Mucosa of stomach (tissue), 1 donor: ENCODE results near the gene SMIM20.
A peak's percentile ranks its signal among the peaks of the same experiment; 100 is the strongest.
"Not testable (repeated sequence)": the region's sequence is repeated elsewhere in the genome, so short reads cannot be mapped to it uniquely, and the experiment has no call there.

Experiments
- H3K27me3 ChIP-seq: one replicate; pipeline ENCODE4 v1.7.0; 2013; ENCODE audit warnings: mild to moderate bottlenecking, low read length; ENCODE audit not compliant: control insufficient read depth, insufficient read depth
- H3K36me3 ChIP-seq: one replicate; pipeline ENCODE4 v1.7.0; 2013; ENCODE audit warnings: low read length; ENCODE audit not compliant: control insufficient read depth, insufficient read depth
- H3K4me1 ChIP-seq: one replicate; pipeline ENCODE4 v1.7.0; 2013; ENCODE audit warnings: mild to moderate bottlenecking, low read length; ENCODE audit not compliant: control insufficient read depth, insufficient read depth
- H3K4me3 ChIP-seq: one replicate; pipeline ENCODE4 v1.7.0; 2013; ENCODE audit warnings: low read length
- H3K9ac ChIP-seq: one replicate; pipeline ENCODE4 v1.7.0; 2013; ENCODE audit warnings: mild to moderate bottlenecking, low read length, moderate library complexity
- H3K9me3 ChIP-seq: one replicate; pipeline ENCODE4 v1.7.0; 2013; ENCODE audit warnings: mild to moderate bottlenecking, low read length, moderate library complexity; ENCODE audit not compliant: control insufficient read depth
- donor health status: Pancreatic carcinoma.

SMIM20 gene

GRCh38 chr4:25913851-25914669 is at the start of gene SMIM20:
TSS of gene SMIM20 (plus strand) at chr4:25914220. CDS start at chr4:25914314, 94 bp downstream.
- Histone ChIP-seq H3K27me3 (no peaks in the 10 kb centered on the region), H3K9me3 (no peaks in the 10 kb centered on the region), H3K4me1 (peaks cover 9% of the 10 kb centered on the region), H3K4me3 (peak within 1 kb of the TSS; percentile 91), H3K36me3 (no peaks in the 10 kb centered on the region), H3K9ac (peak within 1 kb of the TSS; percentile 84)

- Histone ChIP-seq H3K4me3 (no peak overlapping the region), H3K27me3 (no peaks in the 10 kb centered on the region), H3K36me3 (no peaks in the 10 kb centered on the region)
Observed at GRCh38 chr4:25865586-25865985, 48.4 kb upstream of the SMIM20 start.

GRCh38 chr4:25866401-25866800 is 47.6 kb upstream of the SMIM20 start:
- not testable (repeated sequence) for H3K27me3 ChIP-seq, H3K36me3 ChIP-seq, H3K9ac ChIP-seq, H3K9me3 ChIP-seq, H3K4me3 ChIP-seq
- H3K4me1 ChIP-seq = peaks cover 22% of the 10 kb centered on the region

More at GRCh38 chr4:25865586-25865985, 48.4 kb upstream of the SMIM20 start:
- Histone ChIP-seq H3K9me3 (no peaks in the 10 kb centered on the region), H3K9ac (no peak overlapping the region), H3K4me1 (peaks cover 25% of the 10 kb centered on the region)

- Histone ChIP-seq H3K4me3 (no peak overlapping the region), H3K36me3 (no peaks in the 10 kb centered on the region), H3K9me3 (no peaks in the 10 kb centered on the region), H3K27me3 (no peaks in the 10 kb centered on the region), H3K4me1 (peaks cover 23% of the 10 kb centered on the region), H3K9ac (no peak overlapping the region)
Observed at GRCh38 chr4:25867781-25868294, 46.2 kb upstream of the SMIM20 start.

GRCh38 chr4:25870081-25870480 is 43.9 kb upstream of the SMIM20 start:
- H3K36me3 ChIP-seq = no peaks in the 10 kb centered on the region
- no peak overlapping the region for H3K4me3 ChIP-seq
- H3K9me3 ChIP-seq = no peaks in the 10 kb centered on the region
- no peak overlapping the region for H3K9ac ChIP-seq
- peaks cover 22% of the 10 kb centered on the region for H3K4me1 ChIP-seq
- H3K27me3 ChIP-seq = no peaks in the 10 kb centered on the region

GRCh38 chr4:25872851-25873631 is 41.0 kb upstream of the SMIM20 start:
- H3K9ac ChIP-seq = no peak overlapping the region
- no peaks in the 10 kb centered on the region for H3K27me3 ChIP-seq
- no peak overlapping the region for H3K4me3 ChIP-seq
- H3K9me3 ChIP-seq = no peaks in the 10 kb centered on the region
- peaks cover 17% of the 10 kb centered on the region for H3K4me1 ChIP-seq
- no peaks in the 10 kb centered on the region for H3K36me3 ChIP-seq

GRCh38 chr4:25873632-25874129 is 40.3 kb upstream of the SMIM20 start:
- no peaks in the 10 kb centered on the region for H3K36me3 ChIP-seq
- H3K9ac ChIP-seq = no peak overlapping the region
- no peaks in the 10 kb centered on the region for H3K9me3 ChIP-seq
- peaks cover 17% of the 10 kb centered on the region for H3K4me1 ChIP-seq
- no peaks in the 10 kb centered on the region for H3K27me3 ChIP-seq
- H3K4me3 ChIP-seq = no peak overlapping the region

GRCh38 chr4:25874655-25875054 is 39.4 kb upstream of the SMIM20 start:
- Histone ChIP-seq H3K9me3 (no peaks in the 10 kb centered on the region), H3K4me3 (no peak overlapping the region), H3K4me1 (peaks cover 17% of the 10 kb centered on the region), H3K36me3 (no peaks in the 10 kb centered on the region), H3K9ac (no peak overlapping the region), H3K27me3 (no peaks in the 10 kb centered on the region)

- no peak overlapping the region for H3K9ac ChIP-seq
- H3K9me3 ChIP-seq = no peaks in the 10 kb centered on the region
- no peaks in the 10 kb centered on the region for H3K36me3 ChIP-seq
- peaks cover 17% of the 10 kb centered on the region for H3K4me1 ChIP-seq
- no peak overlapping the region for H3K4me3 ChIP-seq
- no peaks in the 10 kb centered on the region for H3K27me3 ChIP-seq
Observed at GRCh38 chr4:25875281-25875745, 38.7 kb upstream of the SMIM20 start.

GRCh38 chr4:25878676-25879075 is 35.3 kb upstream of the SMIM20 start:
- Histone ChIP-seq H3K9ac (no peak overlapping the region), H3K9me3 (no peaks in the 10 kb centered on the region), H3K4me1 (peaks cover 7% of the 10 kb centered on the region), H3K36me3 (no peaks in the 10 kb centered on the region), H3K4me3 (no peak overlapping the region), H3K27me3 (no peaks in the 10 kb centered on the region)

- Histone ChIP-seq H3K4me1 (peaks cover 3% of the 10 kb centered on the region), H3K27me3 (no peaks in the 10 kb centered on the region), H3K4me3 (no peak overlapping the region), H3K9me3 (no peaks in the 10 kb centered on the region), H3K9ac (no peak overlapping the region), H3K36me3 (no peaks in the 10 kb centered on the region)
Observed at GRCh38 chr4:25879091-25879584, 34.9 kb upstream of the SMIM20 start.

- peaks cover 4% of the 10 kb centered on the region for H3K4me1 ChIP-seq
- H3K9me3 ChIP-seq = no peaks in the 10 kb centered on the region
- H3K4me3 ChIP-seq = no peak overlapping the region
- no peaks in the 10 kb centered on the region for H3K27me3 ChIP-seq
- H3K36me3 ChIP-seq = no peaks in the 10 kb centered on the region
- H3K9ac ChIP-seq = no peak overlapping the region
Observed at GRCh38 chr4:25879587-25879986, 34.4 kb upstream of the SMIM20 start.
